HCT116 (cell line): Measurements from ENCODE around the gene SCN4A.

Experiments used
- CTCF ChIP-seq, 3 experiments: fragments of 200-600 bp in 1 of 3; sonication (generic) in 1 of 3; IDR thresholded peaks in 2 of 3; conservative IDR thresholded peaks in 1 of 3; 2 replicates each; pipeline ENCODE4 v1.5.1; 2012 to 2017; ENCODE audit warnings: low read depth in 2 of 3, low read length in 2 of 3, antibody characterized with exemption in 1 of 3, borderline replicate concordance in 1 of 3, control low read depth in 1 of 3, mild to moderate bottlenecking in 1 of 3, mixed read lengths in 1 of 3, mixed run types in 1 of 3, moderate library complexity in 1 of 3; ENCODE audit not compliant: insufficient read depth in 1 of 3
- EZH2 ChIP-seq: fragments of 200-600 bp; sonication (generic); IDR thresholded peaks from 2 replicates; pipeline ENCODE4 v1.6.1; 2017; ENCODE audit warnings: antibody characterized with exemption, mixed run types
- YY1 ChIP-seq: IDR thresholded peaks from 2 replicates; pipeline ENCODE4 v1.6.1; 2011; ENCODE audit warnings: low read length, low read depth, moderate library complexity, mild to moderate bottlenecking; ENCODE audit not compliant: insufficient replicate concordance; ENCODE audit errors: extremely low read depth

GRCh38 chr17:63930951-63931575 lies 41.7 kb downstream of the SCN4A start:
- TF ChIP-seq YY1 (no peak), CTCF (IDR thresholded peaks at IDR 0.05 in 2 of 3, conservative IDR thresholded peaks at IDR 0.05 in 1 of 3; ENCODE audit: borderline replicate concordance in 1 of 3, insufficient read depth in 1 of 3, low read depth in 2 of 3, low read length in 2 of 3) (no peak), EZH2 (no peak)
